ENCODE results near the gene NOL4L.

Gene NOL4L

GRCh38 chr20:32458061-32458836 lies 126.9 kb downstream of the NOL4L start:
- DNase-seq (ENCODE audit: low read depth), result no peak
- no peak overlapping the region for H3K4me3 ChIP-seq (ENCODE audit: low read depth, low read length)
- no peak for TF ChIP-seq CTCF (IDR thresholded peaks at IDR 0.05; ENCODE audit: control insufficient read depth, extremely low read depth, insufficient read depth)

- DNase-seq (ENCODE audit: low read depth), result no peak
- H3K4me3 ChIP-seq (ENCODE audit: low read depth, low read length), result peak overlapping the region; percentile 48
Observed at GRCh38 chr20:32457479-32457986, 127.6 kb downstream of the NOL4L start.

GRCh38 chr20:32456869-32457478 lies 128.2 kb downstream of the NOL4L start:
- peak; percentile 84 for TF ChIP-seq CTCF (IDR thresholded peaks at IDR 0.05; ENCODE audit: control insufficient read depth, extremely low read depth, insufficient read depth)
- no peak for DNase-seq (ENCODE audit: low read depth)
- H3K4me3 ChIP-seq (ENCODE audit: low read depth, low read length), result peak overlapping the region; percentile 48

More at GRCh38 chr20:32457479-32457986, 127.6 kb downstream of the NOL4L start:
- TF ChIP-seq CTCF (IDR thresholded peaks at IDR 0.05; ENCODE audit: control insufficient read depth, extremely low read depth, insufficient read depth), result no peak

- DNase-seq (ENCODE audit: low read depth), result no peak
- no peak for TF ChIP-seq CTCF (IDR thresholded peaks at IDR 0.05; ENCODE audit: control insufficient read depth, extremely low read depth, insufficient read depth)
- H3K4me3 ChIP-seq (ENCODE audit: low read depth, low read length), result no peak overlapping the region
Observed at GRCh38 chr20:32455901-32456701, 129.0 kb downstream of the NOL4L start.

- DNase-seq (ENCODE audit: low read depth), result no peak
- H3K4me3 ChIP-seq (ENCODE audit: low read depth, low read length), result no peak overlapping the region
- TF ChIP-seq CTCF (IDR thresholded peaks at IDR 0.05; ENCODE audit: control insufficient read depth, extremely low read depth, insufficient read depth), result no peak
Observed at GRCh38 chr20:32455171-32455900, 129.8 kb downstream of the NOL4L start.

Measured in LNCaP clone FGC (cell line).